Stimulated activated CD4-positive, alpha-beta T cell treated with anti-CD3 and anti-CD28 coated beads, Interleukin-2, amount 100 ng/mL, for 48 hours (primary cell): ENCODE measurements around the gene DEGS2.
"Not testable (repeated sequence)": the region's sequence is repeated elsewhere in the genome, so short reads cannot be mapped to it uniquely, and the experiment has no call there.

Source experiments
- DNase-seq, 2 donors: peaks; one replicate each; pipeline ENCODE4 v3.0.0-alpha.2; 2020

DEGS2 gene

GRCh38 chr14:100159094-100159864, at the start of gene DEGS2:
Gene DEGS2 (minus strand): TSS chr14:100159645. CDS start chr14:100159587, 58 bp downstream.
- DNase-seq, result peak; percentile 52 to 66

- DNase-seq, result not testable (repeated sequence)
Observed at GRCh38 chr14:100208136-100208535, 48.7 kb upstream of the DEGS2 start.

DNA sequence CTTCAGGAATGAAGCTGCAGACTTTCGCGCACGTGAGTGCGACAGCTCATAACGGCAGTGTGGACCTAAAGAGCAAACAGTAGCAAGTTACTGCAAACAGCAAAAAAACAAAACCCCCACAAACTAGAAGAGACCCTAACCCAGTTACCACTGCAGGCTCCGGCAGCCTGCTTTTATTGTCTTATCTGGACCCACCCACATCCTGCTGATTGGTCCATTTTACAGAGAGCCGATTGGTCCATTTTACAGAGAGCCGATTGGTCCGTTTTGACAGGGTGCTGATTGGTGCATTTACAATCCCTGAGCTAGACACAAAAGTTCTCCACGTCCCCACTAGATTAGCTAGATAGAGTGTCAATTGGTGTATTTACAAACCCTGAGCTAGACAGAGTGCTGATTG, 48.1 kb upstream of the DEGS2 start:
- not testable (repeated sequence) for DNase-seq

DNA sequence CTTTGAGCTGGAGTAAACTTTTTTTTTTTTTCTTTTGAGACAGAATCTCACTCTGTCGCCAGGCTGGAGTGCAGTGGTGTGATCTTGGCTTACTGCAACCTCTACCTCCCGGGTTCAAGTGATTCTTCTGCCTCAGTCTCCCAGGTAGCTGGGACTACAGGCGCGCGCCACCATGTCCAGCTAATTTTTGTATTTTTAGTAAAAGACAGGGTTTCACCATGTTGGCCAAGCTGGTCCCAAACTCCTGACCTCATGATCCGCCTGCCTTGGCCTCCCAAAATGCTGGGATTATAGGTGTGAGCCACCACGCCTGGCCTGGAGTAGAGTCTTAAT, 45.4 kb upstream of the DEGS2 start:
- not testable (repeated sequence) for DNase-seq

DNA sequence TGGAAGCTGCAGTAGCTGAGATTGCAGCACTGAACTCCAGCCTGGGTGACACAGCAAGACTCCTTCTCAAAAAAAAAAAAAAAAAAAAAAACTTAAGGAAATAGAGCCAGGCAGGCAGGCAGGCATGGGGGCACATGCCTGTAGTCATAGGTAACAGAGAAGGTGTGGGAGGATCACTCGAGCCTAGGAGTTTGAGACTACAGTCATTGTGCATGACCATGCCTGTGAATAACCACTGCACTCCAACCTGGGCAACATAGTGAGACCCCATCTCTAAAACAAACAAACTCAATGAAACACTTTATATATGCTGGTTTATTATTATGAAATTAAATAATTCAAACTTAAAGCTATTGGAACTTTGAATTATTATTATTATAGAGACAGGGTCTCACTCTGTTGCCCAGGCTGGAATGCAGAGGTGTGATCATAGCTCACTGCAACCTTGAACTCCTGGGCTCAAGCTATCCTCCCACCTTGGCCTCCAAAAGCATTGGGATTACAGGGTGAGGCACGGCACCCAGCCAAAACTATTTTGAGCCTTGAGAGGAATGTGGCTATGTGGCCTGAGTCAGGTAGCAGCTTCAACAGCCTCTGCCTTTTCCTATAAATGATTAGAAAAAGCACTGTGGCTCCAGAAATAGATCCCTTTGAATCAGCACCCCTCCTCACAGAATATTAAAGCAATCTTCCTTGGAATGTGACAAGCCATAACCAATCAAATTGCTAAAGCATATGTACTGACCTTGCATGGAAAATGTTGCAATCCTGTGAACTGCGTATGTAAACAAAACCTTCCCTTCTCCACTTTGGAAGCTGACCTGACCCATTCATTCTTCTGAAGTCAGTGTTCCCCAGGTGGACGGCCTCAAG, 44.8 kb upstream of the DEGS2 start:
- DNase-seq, result no peak

- DNase-seq, result no peak
Observed at GRCh38 chr14:100203146-100203545, 43.7 kb upstream of the DEGS2 start.

DNA sequence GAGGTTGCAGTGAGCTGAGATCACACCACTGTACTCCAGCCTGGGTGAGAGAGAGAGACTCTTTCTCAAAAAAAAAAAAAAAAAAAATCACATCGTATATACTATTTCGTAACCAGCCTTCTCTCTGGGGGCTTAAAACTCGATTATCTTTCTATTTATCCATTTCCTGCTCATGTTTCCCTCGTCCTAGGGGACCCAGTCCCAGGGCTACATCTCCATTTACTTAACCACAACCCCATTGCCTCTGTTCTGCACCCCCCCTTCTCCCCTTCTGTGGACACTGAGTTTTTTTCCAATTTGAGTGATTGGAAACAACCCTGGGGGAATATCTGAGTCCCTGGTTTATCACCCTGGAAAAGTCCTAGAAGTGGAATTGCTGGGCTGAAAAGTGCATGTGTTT, 43.3 kb upstream of the DEGS2 start:
- DNase-seq, result no peak

DNA sequence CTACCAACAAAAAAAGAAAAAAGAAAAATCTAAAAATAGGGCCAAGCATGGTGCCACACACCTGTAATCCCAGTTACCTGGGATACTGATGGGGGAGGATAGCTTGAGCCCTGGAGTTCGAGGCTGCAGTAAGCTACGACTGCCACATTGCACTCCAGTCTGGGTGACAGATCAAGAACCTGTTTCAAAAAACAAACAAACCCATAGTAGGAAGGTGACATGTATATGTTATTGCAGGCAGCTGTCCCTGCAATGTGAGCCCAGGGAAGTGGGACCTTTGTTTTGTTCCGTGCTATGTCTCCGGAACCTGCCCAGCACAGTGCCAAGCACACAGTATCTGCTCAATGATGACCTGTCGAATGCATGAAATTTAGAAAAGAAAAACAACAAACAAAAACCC, 42.3 kb upstream of the DEGS2 start:
- DNase-seq, result no peak

- DNase-seq, result no peak
Observed at GRCh38 chr14:100200311-100200710, 40.9 kb upstream of the DEGS2 start.

DNA sequence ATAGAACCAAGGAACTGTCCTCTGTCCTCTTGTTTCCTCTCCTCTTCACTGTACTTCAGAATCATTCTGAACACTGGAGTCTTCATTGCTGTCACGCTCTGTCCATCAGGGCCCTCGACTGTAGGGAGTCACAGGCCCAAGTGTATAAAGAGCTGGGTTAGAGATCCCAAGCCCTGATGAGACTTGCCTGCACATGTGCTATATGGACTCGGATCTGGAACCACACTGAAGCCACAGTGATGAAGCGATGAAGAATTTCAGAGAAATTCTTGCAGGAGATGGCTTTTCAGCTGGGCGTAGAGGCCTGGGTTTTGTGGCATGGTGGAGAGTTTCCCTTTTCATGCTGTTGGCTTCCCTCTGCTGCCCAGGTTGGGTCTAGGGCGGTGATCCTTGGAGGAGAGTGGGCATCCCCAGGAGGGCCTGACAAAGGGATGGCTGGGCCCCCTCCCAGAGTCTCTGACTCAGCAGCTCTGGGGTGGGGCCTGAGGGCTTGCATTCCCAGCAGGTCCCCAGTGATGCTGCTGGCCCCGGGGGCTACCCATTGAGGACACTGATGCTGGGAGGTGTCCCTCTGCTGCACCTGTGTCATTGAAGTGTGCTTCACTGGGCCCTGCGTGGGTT, 39.9 kb upstream of the DEGS2 start:
- no peak for DNase-seq

GRCh38 chr14:100193417-100194357, 34.2 kb upstream of the DEGS2 start:
- DNase-seq, result no peak

DNA sequence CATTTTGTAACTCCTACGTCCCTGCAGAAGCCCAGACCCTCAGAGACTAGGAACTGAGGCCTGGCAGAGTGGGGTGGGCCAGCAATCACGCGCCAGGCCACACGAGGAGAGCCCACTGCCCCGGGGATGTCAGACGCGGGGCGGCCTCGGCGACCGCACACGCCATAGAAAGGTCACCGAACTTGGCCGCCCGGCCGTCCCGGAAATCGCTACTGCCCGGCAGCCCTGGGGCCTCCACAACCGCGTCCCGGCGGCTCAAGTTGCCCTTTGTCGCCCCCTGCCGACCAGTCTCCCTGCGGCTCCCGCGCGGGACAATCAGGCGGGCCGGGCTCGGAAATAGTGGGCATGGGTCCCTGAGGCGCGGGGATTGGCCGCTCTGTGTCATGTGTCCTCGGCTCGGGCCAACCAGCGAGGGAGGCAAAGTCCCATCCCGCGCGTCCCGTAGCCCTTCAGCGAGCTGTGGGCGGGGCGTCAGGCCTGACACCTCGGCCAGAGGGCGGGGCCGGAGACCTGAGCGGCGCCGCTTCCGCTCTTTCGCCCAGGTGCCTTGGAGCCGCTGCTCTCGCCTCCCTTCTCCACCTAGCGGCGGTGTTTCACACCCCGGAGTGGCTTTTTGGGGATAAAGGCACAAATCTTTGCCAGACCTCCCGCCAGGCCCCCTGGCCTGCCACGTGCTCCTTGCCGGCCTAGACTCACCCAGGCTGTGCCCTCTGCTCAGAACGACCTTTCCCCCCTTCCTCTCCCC, 33.4 kb upstream of the DEGS2 start:
- peak; percentile 99 to 100 for DNase-seq

- peak in 1 of 2 donors; percentile 18 for DNase-seq
Observed at GRCh38 chr14:100192250-100192671, 32.8 kb upstream of the DEGS2 start.

DNA sequence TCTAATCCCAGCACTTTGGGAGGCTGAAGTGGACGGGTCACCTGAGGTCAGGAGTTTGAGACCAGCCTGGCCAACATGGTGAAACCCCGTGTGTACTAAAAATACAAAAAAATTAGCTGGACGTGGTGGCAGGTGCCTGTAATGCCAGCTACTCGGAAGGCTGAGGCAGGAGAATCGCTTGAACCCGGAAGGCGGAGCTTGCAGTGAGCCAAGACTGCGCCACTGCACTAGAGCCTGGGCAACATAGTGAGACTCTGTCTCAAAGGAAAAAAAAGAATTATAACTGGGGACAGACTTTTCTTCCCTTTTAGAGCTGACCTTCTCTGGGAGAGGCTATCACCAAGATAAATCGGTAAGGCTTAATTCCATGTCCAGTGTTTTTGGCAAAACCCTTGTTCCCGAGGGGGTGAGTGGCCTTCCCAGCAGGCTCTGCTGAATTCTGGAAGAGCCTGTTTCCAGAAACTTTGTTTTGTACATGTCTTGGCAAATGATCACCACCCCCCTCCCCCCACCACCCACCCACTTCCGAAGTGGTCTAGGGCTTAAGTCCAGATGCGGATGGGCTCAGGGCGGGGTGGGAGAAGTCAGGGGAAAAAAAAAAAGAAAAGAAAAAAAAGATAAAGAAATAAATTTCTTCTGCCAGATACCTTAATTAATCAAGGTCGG, 32.3 kb upstream of the DEGS2 start:
- no peak for DNase-seq

- no peak for DNase-seq
Observed at GRCh38 chr14:100190126-100190525, 30.7 kb upstream of the DEGS2 start.

DNA sequence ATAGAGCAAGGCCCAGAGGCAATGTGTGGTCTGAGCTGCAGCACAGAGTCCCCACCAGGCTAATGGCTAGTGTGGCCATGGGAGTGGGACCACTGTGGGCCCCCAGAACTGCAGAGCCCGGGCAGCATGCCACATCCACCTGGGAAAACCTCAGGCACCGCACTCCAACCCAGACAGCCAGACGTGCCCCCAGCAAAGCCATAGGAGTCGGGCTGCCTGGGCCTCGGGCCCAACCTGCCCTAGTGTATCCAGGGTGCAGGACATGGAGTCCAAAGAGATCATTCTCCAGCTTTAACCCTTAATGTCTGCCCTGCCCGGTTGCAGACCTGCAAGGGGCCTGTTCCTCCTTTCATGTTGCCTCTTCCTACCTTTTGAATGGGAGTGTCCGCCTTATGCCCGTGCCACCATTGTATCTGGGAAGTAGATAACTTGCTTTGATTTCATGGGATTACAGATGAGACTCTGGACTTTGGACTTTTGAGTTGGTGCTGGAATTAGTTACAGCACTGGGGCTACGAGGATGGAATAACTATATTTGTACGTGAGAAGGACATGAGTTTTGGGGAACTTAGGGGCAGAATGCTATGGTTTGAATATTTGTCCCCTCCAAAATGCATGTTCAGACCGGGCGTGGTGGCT, 29.1 kb upstream of the DEGS2 start:
- no peak for DNase-seq

DNA sequence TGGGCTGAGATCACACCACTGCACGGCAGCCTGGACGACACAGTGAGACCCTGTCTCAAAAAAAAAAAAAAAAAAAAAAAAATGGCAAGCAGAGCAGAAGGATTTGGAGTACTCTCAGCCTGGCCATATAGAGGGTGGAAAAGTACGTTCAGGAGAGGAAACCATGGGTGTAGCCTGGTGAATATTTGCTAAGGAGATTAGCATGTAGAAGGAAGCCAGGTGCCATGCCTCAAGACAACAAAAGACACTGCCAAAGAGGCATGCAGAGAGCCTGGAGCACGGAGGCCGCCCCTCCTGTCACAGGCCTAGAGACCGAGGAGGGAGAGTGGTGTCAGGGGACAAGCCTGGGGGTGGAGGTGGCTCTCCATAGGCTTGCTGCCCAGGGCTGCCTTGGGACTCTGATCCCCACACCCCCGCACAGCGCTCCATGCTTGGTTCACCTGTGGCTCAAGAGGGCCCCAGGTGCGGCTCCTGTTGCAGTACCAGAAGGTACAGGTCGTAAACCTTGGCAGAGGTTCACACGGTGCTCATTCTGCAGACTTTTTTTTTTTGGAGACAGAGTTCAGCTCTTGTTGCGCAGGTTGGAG, 27.9 kb upstream of the DEGS2 start:
- no peak for DNase-seq

DNA sequence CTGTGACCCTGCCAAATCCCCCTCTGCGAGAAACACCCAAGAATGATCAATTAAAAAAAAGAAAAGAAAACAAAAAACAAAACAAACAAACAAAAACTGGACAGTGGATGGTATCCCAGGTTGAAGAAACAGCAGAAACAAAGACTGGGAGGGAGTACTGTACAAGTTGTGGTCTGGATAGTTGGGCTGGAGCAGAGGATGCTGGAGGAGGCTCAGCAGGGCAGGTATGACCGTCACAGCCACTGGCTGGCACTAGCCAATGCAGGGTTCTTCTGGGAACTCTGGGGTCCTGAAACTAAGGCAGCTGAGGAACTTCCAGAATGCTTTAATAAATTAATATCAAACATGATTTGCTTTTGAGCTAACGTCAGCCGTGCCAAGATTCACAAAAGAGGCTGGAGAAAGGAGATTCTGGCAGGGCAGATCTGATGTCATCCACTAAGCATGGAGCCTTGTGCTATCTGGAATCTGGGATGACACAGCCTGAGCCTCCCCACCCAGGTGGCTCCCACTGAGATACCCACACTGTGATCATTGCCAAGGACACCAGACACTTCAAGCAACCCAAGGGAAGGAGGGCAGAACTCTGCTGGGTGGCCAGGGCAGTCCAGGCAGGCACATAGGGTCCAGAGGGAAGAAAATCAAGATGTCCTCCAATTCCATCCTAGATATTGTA, 22.6 kb upstream of the DEGS2 start:
- DNase-seq, result not testable (repeated sequence)

- not testable (repeated sequence) for DNase-seq
Observed at GRCh38 chr14:100180671-100181070, 21.2 kb upstream of the DEGS2 start.

GRCh38 chr14:100178691-100179090, 19.2 kb upstream of the DEGS2 start:
- DNase-seq, result no peak
